Small intestine (tissue), 7 donors: Measurements from ENCODE around the gene RGS6. TPM values are rescaled to one million over a fixed set of nuclear protein-coding genes. Genes with fewer than 3 reads are reported as not detected.

Experiments used
- DNase-seq, 2 donors: peaks; one replicate each; pipeline versions ENCODE4 v3.0.0 to v3.0.0-alpha.2; 2013
- FAIRE-seq: peaks from 2 replicates; lab custom pipeline; 2012; peaks lifted over from hg19 to GRCh38; lab: Jason Lieb, UNC
- H3K27ac ChIP-seq, 3 donors: one replicate each; pipeline ENCODE4 v1.5.1; 2013; ENCODE audit warnings: low read length in 2 of 3, mild to moderate bottlenecking in 2 of 3, control low read depth in 1 of 3, inconsistent platforms in 1 of 3, low read depth in 1 of 3, moderate library complexity in 1 of 3
- H3K27me3 ChIP-seq, 3 donors: one replicate each; pipeline ENCODE4 v1.6.1; 2013; ENCODE audit warnings: low read length in 3 of 3, inconsistent platforms in 1 of 3; ENCODE audit not compliant: control insufficient read depth in 3 of 3, insufficient read depth in 3 of 3
- H3K36me3 ChIP-seq, 3 donors: one replicate each; pipeline ENCODE4 v1.6.1; 2013; ENCODE audit warnings: low read length in 3 of 3, inconsistent platforms in 1 of 3, low read depth in 1 of 3, mild to moderate bottlenecking in 1 of 3, moderate library complexity in 1 of 3; ENCODE audit not compliant: control insufficient read depth in 3 of 3, insufficient read depth in 2 of 3
- H3K4me1 ChIP-seq, 3 donors: one replicate each; pipeline ENCODE4 v1.6.1; 2013; ENCODE audit warnings: low read length in 2 of 3, inconsistent platforms in 1 of 3, low read depth in 1 of 3, mild to moderate bottlenecking in 1 of 3, moderate library complexity in 1 of 3; ENCODE audit not compliant: control insufficient read depth in 3 of 3, insufficient read depth in 2 of 3
- H3K4me3 ChIP-seq, 3 donors: one replicate each; pipeline ENCODE4 v1.5.1; 2013; ENCODE audit warnings: low read length in 3 of 3, control low read depth in 1 of 3, inconsistent platforms in 1 of 3, low read depth in 1 of 3, mild to moderate bottlenecking in 1 of 3, moderate library complexity in 1 of 3
- H3K9me3 ChIP-seq, 2 donors: one replicate each; pipeline ENCODE4 v1.6.1; 2013; ENCODE audit warnings: low read depth in 1 of 2, low read length in 1 of 2; ENCODE audit not compliant: control insufficient read depth in 2 of 2, insufficient read depth in 1 of 2
- WGBS, 3 donors: extraction: QIAGEN DNeasy Blood & Tissue Kit; methylation state at CpG; one replicate each; pipeline ENCODE4 v1.1.7; 2013; 5-methylcytosine and 5-hydroxymethylcytosine counted together
- polyA plus RNA-seq, 4 donors: library from polyadenylated mRNA; stranded (reverse) in 3 of 4; unstranded in 1 of 4; fragments of 200-250 nt in 3 of 4; fragments of 120-200 nt in 1 of 4; gene quantifications; one replicate each; pipeline versions ENCODE4 v1.2.1 to v1.2.3, GENCODE V29; 2013
- donor health status: healthy with polysubstance abuse.
- donor health status: control.
- donor health status: control.
- donor health status: Bipolar disorder and iron deficiency.
- donor health status: healthy.

Gene RGS6
- polyA plus RNA-seq, 4 donors = 0.54 to 2.1 (median 0.58) TPM; not detected in 1

- Histone ChIP-seq H3K27me3 (no peaks in the 10 kb centered on the region), H3K27ac (no peak overlapping the region), H3K4me3 (no peak overlapping the region), H3K4me1 (no peaks in the 10 kb centered on the region), H3K36me3 (no peaks in the 10 kb centered on the region), H3K9me3 (peaks cover 0 to 19% of the 10 kb centered on the region in 2 donors)
- FAIRE-seq (no peak), DNase-seq (no peak)
- WGBS, 3 donors = 90 to 93% (median 92%) methylated on average over 5 of the region's 5 CpGs
These were observed 560.0 kb downstream of the RGS6 start for GRCh38 chr14:72492196-72492595.

GRCh38 chr14:72495668-72496067 is 563.4 kb downstream of the RGS6 start:
- no peaks in the 10 kb centered on the region for H3K36me3 ChIP-seq
- FAIRE-seq (no peak), DNase-seq (no peak)
- no peak overlapping the region for H3K4me3 ChIP-seq
- H3K27me3 ChIP-seq = no peaks in the 10 kb centered on the region
- H3K9me3 ChIP-seq = peaks cover 0 to 7% of the 10 kb centered on the region in 2 donors
- no peak overlapping the region for H3K27ac ChIP-seq
- WGBS, 3 donors = 13 to 19% (median 18%) methylated on average over 1 of the region's 1 CpG
- no peaks in the 10 kb centered on the region for H3K4me1 ChIP-seq

- Histone ChIP-seq H3K9me3 (peaks cover 0 to 7% of the 10 kb centered on the region in 2 donors), H3K27ac (no peak overlapping the region), H3K36me3 (no peaks in the 10 kb centered on the region), H3K27me3 (peaks cover 0 to under 1% (median 0%) of the 10 kb centered on the region in 3 donors), H3K4me3 (no peak overlapping the region), H3K4me1 (no peaks in the 10 kb centered on the region)
- 87 to 92% (median 90%) methylated on average over 7 of the region's 7 CpGs for WGBS, 3 donors
- FAIRE-seq (no peak), DNase-seq (no peak)
These were observed 566.4 kb downstream of the RGS6 start for GRCh38 chr14:72498646-72499045.

- FAIRE-seq (no peak), DNase-seq (no peak)
- H3K4me1 ChIP-seq = no peaks in the 10 kb centered on the region
- no peaks in the 10 kb centered on the region for H3K36me3 ChIP-seq
- no peak overlapping the region for H3K27ac ChIP-seq
- H3K27me3 ChIP-seq = peaks cover 0 to 2% (median 0%) of the 10 kb centered on the region in 3 donors
- WGBS, 3 donors = 85 to 91% (median 85%) methylated on average over 5 of the region's 5 CpGs
- no peak overlapping the region for H3K4me3 ChIP-seq
- peaks cover 0 to 5% of the 10 kb centered on the region in 2 donors for H3K9me3 ChIP-seq
These were observed 567.5 kb downstream of the RGS6 start for GRCh38 chr14:72499746-72500145.

GRCh38 chr14:72500234-72500838 is 568.1 kb downstream of the RGS6 start:
- Histone ChIP-seq H3K27me3 (peaks cover 0 to 2% (median 0%) of the 10 kb centered on the region in 3 donors), H3K36me3 (no peaks in the 10 kb centered on the region), H3K4me1 (no peaks in the 10 kb centered on the region), H3K9me3 (no peaks in the 10 kb centered on the region), H3K27ac (no peak overlapping the region), H3K4me3 (no peak overlapping the region)
- WGBS, 3 donors = 45 to 63% (median 52%) methylated on average over 4 of the region's 4 CpGs
- FAIRE-seq = no peak
- no peak for DNase-seq

GRCh38 chr14:72501439-72501838 is 569.2 kb downstream of the RGS6 start:
- no peaks in the 10 kb centered on the region for H3K4me1 ChIP-seq
- DNase-seq = no peak
- no peaks in the 10 kb centered on the region for H3K9me3 ChIP-seq
- no peak overlapping the region for H3K27ac ChIP-seq
- 89 to 95% (median 90%) methylated on average over 5 of the region's 5 CpGs for WGBS, 3 donors
- FAIRE-seq = no peak
- peaks cover 0 to 2% (median 0%) of the 10 kb centered on the region in 3 donors for H3K27me3 ChIP-seq
- no peaks in the 10 kb centered on the region for H3K36me3 ChIP-seq
- H3K4me3 ChIP-seq = no peak overlapping the region

GRCh38 chr14:72503271-72503670 is 571.0 kb downstream of the RGS6 start:
- Histone ChIP-seq H3K4me1 (no peaks in the 10 kb centered on the region), H3K27ac (no peak overlapping the region), H3K9me3 (no peaks in the 10 kb centered on the region), H3K4me3 (no peak overlapping the region), H3K36me3 (no peaks in the 10 kb centered on the region), H3K27me3 (peaks cover 0 to 2% (median 0%) of the 10 kb centered on the region in 3 donors)
- DNase-seq = no peak
- WGBS, 3 donors = 61 to 74% (median 64%) methylated on average over 1 of the region's 1 CpG
- no peak for FAIRE-seq

GRCh38 chr14:72503696-72504368 is 571.6 kb downstream of the RGS6 start:
- WGBS, 3 donors = 70 to 88% (median 80%) methylated on average over 2 of the region's 2 CpGs
- Histone ChIP-seq H3K27me3 (peaks cover 0 to 2% (median 0%) of the 10 kb centered on the region in 3 donors), H3K9me3 (no peaks in the 10 kb centered on the region), H3K4me3 (no peak overlapping the region), H3K4me1 (no peaks in the 10 kb centered on the region), H3K27ac (no peak overlapping the region), H3K36me3 (no peaks in the 10 kb centered on the region)
- DNase-seq (no peak), FAIRE-seq (no peak)
